ENCODE data around the gene GALNT2.

The GALNT2 gene

DNA sequence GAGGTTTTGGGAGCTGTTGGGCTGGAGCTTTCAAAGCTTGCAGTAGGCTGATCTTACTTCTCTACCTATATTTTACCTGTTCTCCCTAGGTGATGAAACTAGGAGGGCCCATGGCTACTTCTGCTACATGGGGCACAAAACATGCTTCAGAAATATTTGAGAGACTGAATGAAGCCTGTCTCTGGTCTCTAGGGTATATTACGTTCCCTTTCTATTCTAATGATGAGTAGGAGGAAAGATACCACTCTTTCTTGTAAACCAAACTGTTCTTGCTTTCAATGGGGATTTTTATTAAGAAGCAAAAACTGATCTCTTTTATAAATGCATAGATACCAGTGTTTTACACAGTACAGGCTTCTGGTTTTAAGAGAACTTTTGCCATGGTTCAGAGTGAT lies 103.1 kb downstream of the GALNT2 start:
- DNase-seq: no peak
- in situ Hi-C loops (cut with MboI; ENCODE audit: low pct_unique_long_range_greater_than_20kb, low sequenced_read_pairs): no loop called here

- in situ Hi-C loops (cut with MboI; ENCODE audit: low pct_unique_long_range_greater_than_20kb, low sequenced_read_pairs): no loop called here
These were observed 103.6 kb downstream of the GALNT2 start for GRCh38 chr1:230170622-230171021.

DNA sequence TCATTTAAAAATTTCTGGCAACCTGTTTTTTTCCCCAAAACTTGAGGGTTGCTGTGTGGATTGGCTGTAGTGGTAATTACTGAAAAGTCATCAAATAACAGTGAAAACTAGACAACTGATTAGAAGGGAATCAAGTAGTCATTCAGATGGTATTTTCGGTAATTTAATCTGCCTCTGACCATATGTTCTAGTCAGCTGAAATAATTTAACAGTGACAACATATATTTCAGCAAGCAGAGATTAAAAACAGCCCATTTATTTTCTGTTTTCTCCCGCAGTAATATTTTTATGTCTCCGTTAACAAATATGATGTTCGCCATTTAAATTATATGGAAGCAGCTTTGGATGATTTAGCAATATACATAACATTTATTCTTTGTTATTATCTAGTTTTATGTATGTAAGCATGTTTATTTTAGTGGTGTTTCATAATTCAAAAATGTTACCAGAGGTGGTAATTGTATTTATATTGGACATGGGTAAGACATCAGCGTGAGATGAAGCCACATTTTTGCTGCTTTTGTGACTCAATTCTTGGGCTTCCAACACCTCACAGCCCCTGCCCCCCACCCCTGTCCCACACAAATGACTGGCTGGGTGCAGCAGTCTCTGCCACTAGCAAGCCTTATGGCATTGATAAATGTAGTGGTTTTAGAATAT lies 104.4 kb downstream of the GALNT2 start:
- in situ Hi-C loops (cut with MboI; ENCODE audit: low pct_unique_long_range_greater_than_20kb, low sequenced_read_pairs): no loop called here
- DNase-seq: no peak

More at GRCh38 chr1:230170622-230171021, 103.6 kb downstream of the GALNT2 start:
- no peak for DNase-seq

DNA sequence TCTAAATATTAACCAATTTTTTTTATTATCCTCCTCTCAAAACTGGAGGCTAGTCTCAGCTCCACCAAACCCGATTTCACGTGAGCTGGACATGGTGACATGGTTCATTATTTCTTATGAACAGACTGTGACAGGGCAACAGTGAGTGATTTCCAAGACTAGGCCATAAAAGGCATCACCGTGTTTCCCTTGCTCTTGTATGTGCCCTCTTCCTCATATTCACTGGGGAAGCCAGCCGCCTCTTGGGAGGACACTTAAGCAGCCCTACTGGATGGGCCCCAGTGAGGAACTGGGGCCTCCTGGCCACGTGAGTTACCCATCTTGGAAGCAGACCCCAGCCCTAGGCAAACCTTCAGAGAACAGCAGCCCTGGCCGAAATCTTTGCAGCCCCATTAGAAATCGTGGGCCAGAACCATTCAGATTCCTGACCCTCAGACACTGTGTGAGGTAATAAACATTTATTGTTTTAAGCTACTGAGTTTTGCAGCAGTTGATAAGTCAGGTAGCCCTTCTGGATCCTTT lies 105.0 kb downstream of the GALNT2 start:
- no peak for DNase-seq
- in situ Hi-C loops (cut with MboI; ENCODE audit: low pct_unique_long_range_greater_than_20kb, low sequenced_read_pairs): no loop called here

DNA sequence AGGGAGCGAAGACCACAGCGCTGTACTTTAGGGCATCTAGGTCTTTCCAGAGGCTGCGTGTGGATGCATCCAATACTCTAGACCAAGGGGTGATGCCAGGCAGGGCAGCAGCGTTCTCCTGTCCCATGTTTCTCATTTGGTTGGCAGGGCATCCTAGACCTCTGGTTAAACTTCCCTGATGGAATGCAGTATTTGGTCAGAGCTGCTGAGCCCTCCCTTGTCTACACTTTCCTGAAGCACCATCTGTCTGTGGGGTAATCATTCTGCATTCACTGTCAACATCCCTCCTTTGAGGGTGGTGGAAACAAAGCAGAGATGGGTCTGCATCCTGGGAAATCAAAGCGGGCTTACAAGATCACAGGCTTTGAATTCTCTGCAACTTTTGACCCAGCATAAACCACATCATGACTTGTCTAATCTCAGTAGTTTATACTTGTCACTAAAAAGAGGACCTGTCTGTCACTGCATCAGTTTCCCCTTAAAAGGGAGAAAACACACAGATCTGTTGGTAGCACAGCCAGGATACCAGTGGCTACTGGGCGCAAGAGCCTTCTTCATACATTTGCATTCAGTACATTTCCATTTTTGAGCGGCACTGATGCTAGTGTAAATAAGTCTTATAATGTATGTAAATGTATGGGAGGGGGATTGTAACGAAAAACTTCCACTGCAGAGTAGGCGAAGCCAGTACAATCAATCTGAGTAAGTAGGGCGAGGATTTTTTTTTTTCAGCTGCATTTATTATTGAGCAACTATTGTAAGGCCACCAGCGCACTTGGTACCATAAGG lies 106.3 kb downstream of the GALNT2 start:
- in situ Hi-C loops (cut with MboI; ENCODE audit: low pct_unique_long_range_greater_than_20kb, low sequenced_read_pairs): no loop called here
- no peak for DNase-seq

- in situ Hi-C loops (cut with MboI; ENCODE audit: low pct_unique_long_range_greater_than_20kb, low sequenced_read_pairs): no loop called here
- DNase-seq: no peak
These were observed 107.0 kb downstream of the GALNT2 start for GRCh38 chr1:230174041-230174440.

DNA sequence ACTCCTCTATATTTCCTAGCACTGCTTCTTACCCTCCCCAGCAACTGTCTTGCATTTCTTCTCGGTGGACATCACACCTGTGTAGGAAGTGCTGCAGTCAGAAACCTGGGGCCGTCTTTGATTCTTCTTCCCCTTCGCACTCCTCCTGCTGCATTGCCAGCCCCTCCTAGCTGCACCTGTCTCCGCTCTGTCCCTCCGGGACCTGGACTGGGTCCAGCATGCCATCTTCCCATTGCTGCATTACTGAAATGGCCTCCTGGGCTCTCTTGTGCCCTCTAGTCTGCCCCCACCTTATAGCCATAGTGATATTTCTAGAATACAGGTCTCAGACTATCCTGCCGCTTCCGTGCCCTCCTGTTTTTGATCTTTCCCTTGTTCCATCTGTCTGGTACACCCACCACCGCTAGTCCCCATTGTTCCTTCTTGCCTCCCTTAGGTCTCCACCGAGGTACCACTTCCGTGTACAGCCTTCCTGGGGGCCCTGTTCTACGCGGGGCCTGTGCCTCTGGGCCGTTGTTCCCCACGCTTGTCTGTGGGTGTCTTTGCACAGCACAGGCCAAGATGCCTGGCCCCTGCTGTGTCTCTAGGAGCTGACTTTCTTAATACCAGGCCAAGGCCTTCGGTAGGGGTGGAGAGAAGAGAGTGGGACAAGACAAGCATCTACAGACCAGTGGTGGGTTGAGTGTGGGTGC lies 107.6 kb downstream of the GALNT2 start:
- DNase-seq: no peak

GRCh38 chr1:230175163-230175747 lies 108.2 kb downstream of the GALNT2 start:
- DNase-seq: peak; percentile 57

More for the DNA sequence above, 107.6 kb downstream of the GALNT2 start:
- in situ Hi-C loops (cut with MboI; ENCODE audit: low pct_unique_long_range_greater_than_20kb, low sequenced_read_pairs): no loop called here

GRCh38 chr1:230175839-230176238 lies 108.8 kb downstream of the GALNT2 start:
- no peak for DNase-seq
- in situ Hi-C loops (cut with MboI; ENCODE audit: low pct_unique_long_range_greater_than_20kb, low sequenced_read_pairs): no loop called here

More at GRCh38 chr1:230175163-230175747, 108.2 kb downstream of the GALNT2 start:
- in situ Hi-C loops (cut with MboI; ENCODE audit: low pct_unique_long_range_greater_than_20kb, low sequenced_read_pairs): no loop called here

DNA sequence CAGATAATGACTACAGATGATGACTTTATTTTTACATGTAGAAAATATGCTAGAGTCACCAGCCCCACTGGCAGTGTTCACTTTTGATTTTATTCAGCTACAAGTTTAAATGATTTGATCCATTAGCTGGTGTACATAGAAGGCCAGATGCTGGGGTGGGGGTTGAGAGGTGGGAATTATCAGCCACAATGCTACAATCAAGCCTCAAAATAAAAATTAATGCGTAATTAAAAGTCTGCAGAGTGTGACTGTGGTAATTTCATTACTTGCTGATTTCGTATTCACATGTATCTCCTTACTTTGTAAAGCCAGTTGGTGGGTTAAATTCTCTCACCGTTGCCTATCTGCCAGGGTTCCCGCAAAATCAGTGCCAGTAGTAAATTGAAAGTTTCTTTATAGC lies 109.3 kb downstream of the GALNT2 start:
- DNase-seq: no peak
- in situ Hi-C loops (cut with MboI; ENCODE audit: low pct_unique_long_range_greater_than_20kb, low sequenced_read_pairs): no loop called here

DNA sequence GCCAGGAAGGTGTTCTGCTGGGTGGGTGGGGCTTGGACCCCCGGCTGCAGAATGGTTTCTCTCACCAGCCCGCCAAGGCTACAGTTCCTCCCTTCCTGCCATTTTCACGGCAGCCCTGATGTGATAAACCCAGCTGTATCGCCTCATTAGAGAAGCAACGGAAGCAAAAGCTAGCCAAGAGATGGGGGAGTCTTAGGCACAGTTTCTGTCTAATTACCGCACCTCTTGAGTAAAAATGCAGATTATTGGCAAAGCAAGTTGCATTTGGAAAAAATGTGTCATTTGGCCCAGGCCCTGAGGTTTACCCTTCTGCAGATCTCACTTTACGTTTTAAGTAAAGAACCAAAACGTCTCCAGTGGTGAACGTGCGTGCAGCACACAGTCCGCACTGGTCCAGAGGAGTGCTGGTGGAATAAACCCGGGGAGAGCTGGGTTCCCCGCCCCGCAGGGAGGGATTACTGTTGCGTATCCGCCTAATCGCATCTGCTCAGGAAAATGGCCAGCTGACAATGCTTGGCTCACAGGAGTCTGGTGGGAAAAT lies 109.9 kb downstream of the GALNT2 start:
- in situ Hi-C loops (cut with MboI; ENCODE audit: low pct_unique_long_range_greater_than_20kb, low sequenced_read_pairs): no loop called here
- DNase-seq: peak; percentile 86

- in situ Hi-C loops (cut with MboI; ENCODE audit: low pct_unique_long_range_greater_than_20kb, low sequenced_read_pairs): no loop called here
- no peak for DNase-seq
These were observed 112.2 kb downstream of the GALNT2 start for GRCh38 chr1:230179249-230179648.

DNA sequence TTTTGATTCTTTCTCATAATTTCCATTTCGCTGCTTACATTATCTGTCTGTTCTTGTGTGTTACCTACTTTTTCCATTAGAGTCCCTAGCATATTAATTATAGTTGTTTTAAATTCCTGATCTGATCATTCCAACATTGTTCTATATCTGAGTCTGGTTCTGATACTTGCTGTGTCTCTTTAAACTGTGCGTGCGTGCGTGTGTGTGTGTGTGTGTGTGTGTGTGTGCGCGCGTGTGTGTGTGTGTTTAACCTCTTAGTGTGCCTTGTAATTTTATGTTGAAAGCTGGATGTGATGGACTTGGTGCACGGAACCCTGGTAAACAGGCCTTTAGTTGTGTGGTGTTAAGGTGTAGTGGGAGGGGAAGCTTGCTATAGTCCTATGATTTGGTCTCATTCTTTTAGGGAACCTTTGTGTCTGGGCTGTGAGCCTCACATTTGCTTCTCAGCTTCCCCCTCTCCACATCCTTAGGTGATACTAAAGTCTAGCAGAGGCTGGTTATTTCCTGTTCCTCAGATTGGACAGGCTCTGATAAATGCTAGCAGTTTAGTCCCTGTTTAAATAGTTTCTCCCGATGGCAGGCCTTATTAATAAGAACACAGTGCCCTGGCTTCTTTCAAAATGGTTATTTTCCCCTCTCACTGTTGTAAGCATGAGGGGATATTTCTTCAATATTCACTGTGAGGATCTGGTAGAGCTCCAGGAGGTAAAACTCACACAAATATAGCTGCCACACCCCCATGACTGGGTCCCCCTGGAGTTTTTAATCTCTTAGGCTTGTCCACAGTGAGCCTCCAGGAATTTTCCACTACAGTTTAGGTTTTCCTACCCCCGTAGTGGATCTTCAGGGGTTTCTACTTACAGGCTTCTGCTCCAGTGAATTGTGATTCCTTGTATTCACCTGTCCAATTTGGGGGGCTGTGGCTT lies 118.3 kb downstream of the GALNT2 start:
- in situ Hi-C loops (cut with MboI; ENCODE audit: low pct_unique_long_range_greater_than_20kb, low sequenced_read_pairs): no loop called here
- peak; percentile 72 for DNase-seq

- in situ Hi-C loops (cut with MboI; ENCODE audit: low pct_unique_long_range_greater_than_20kb, low sequenced_read_pairs): no loop called here
- no peak for DNase-seq
These were observed 119.2 kb downstream of the GALNT2 start for GRCh38 chr1:230186003-230186863.

- in situ Hi-C loops (cut with MboI; ENCODE audit: low pct_unique_long_range_greater_than_20kb, low sequenced_read_pairs): no loop called here
- peak; percentile 92 for DNase-seq
These were observed 119.8 kb downstream of the GALNT2 start for GRCh38 chr1:230186874-230187273.

DNA sequence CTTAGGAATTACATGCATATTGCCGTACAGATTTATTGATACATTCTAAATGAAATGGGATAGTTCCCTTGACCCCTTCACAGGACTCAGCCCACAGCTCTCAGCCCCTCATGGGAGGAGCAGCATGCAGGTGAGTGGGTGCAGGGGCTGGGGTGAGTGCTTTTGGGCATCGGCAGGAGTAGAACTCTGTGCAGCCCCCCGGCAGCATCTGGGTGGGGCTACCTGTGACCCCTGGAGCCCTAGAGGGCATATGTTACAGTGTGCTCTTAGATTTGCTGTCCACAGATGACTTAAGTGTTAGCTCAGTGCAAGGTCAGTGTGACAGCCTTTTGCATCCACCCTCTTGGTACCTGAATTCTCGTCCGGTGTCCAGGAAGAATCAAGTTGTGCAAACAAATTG lies 120.3 kb downstream of the GALNT2 start:
- in situ Hi-C loops (cut with MboI; ENCODE audit: low pct_unique_long_range_greater_than_20kb, low sequenced_read_pairs): no loop called here
- no peak for DNase-seq

GRCh38 chr1:230188826-230189225 lies 121.8 kb downstream of the GALNT2 start:
- in situ Hi-C loops (cut with MboI; ENCODE audit: low pct_unique_long_range_greater_than_20kb, low sequenced_read_pairs): no loop called here
- DNase-seq: no peak

All from KBM-7 (cell line).